Hepatocyte (in vitro differentiated cells): ENCODE measurements around the gene NEB.

Experiments used
- CTCF ChIP-seq: fragments of 200-600 bp; sonication (generic); IDR thresholded peaks from 2 replicates; pipeline ENCODE4 v1.5.1; 2016; ENCODE audit warnings: antibody characterized with exemption, mild to moderate bottlenecking; ENCODE audit not compliant: poor library complexity
- EZH2 ChIP-seq: fragments of 200-600 bp; sonication (generic); IDR thresholded peaks from 2 replicates; pipeline ENCODE4 v1.6.1; 2016; ENCODE audit warnings: antibody characterized with exemption, mild to moderate bottlenecking, borderline replicate concordance

- TF ChIP-seq EZH2 (no peak), CTCF (no peak)
Observed at GRCh38 chr2:151556121-151556520, 178.2 kb downstream of the NEB start.
